Esophagus muscularis mucosa (tissue), 4 donors: ENCODE results near the gene LARGE1. TPM values are rescaled to one million over a fixed set of nuclear protein-coding genes. Genes with fewer than 3 reads are reported as not detected.

Source experiments
- DNase-seq: peaks from one replicate; pipeline ENCODE4 v3.0.0-alpha.2; 2017; ENCODE audit errors: extremely low spot score
- H3K27ac ChIP-seq, 4 donors: fragments of 200-600 bp; sonication (generic); replicated peaks in 1 of 4; 1 replicate in 3 of 4; 2 replicates in 1 of 4; pipeline ENCODE4 v1.5.1; 2016 to 2019; ENCODE audit warnings: mild to moderate bottlenecking in 1 of 4
- H3K27me3 ChIP-seq, 4 donors: fragments of 200-600 bp; sonication (generic); one replicate each; pipeline versions ENCODE4 v1.5.1 to v1.6.0; 2016 to 2019
- H3K36me3 ChIP-seq, 4 donors: fragments of 200-600 bp; sonication (generic); one replicate each; pipeline ENCODE4 v1.5.1; 2016 to 2019
- H3K4me1 ChIP-seq, 4 donors: fragments of 200-600 bp; sonication (generic); one replicate each; pipeline ENCODE4 v1.5.1; 2016 to 2019
- H3K4me3 ChIP-seq, 4 donors: fragments of 200-600 bp; sonication (generic); 1 replicate in 2 of 4; 2 replicates in 2 of 4; pipeline ENCODE4 v1.5.1; 2016 to 2019; ENCODE audit warnings: mild to moderate bottlenecking in 4 of 4, moderate library complexity in 1 of 4
- H3K9me3 ChIP-seq, 4 donors: fragments of 200-600 bp; sonication (generic); 1 replicate in 3 of 4; 2 replicates in 1 of 4; pipeline ENCODE4 v1.5.1; 2016 to 2019
- CTCF ChIP-seq, 3 experiments: fragments of 200-600 bp in 2 of 3; fragments of 450-650 bp in 1 of 3; sonication (generic) in 2 of 3; IDR thresholded peaks; one replicate each; pipeline ENCODE4 v1.5.1; 2017 to 2019; ENCODE audit warnings: antibody characterized with exemption in 3 of 3, mild to moderate bottlenecking in 2 of 3, moderate library complexity in 1 of 3
- EP300 ChIP-seq: sonication (generic); formaldehyde crosslinking; IDR thresholded peaks from one replicate; pipeline ENCODE4 v1.6.1; 2017; ENCODE audit warnings: antibody characterized with exemption
- POLR2A ChIP-seq: fragments of 450-650 bp; IDR thresholded peaks from one replicate; pipeline ENCODE4 v1.6.1; 2017; ENCODE audit warnings: antibody characterized with exemption, moderate library complexity, mild to moderate bottlenecking, low read depth
- POLR2AphosphoS5 ChIP-seq, 2 donors: sonication (generic); formaldehyde crosslinking; IDR thresholded peaks; one replicate each; pipeline ENCODE4 v1.6.1; 2017; ENCODE audit warnings: antibody characterized with exemption in 2 of 2
- WGBS: methylation state at CpG from one replicate; pipeline ENCODE4 v1.1.5; 2018; 5-methylcytosine and 5-hydroxymethylcytosine counted together
- intact Hi-C: fragments of 100-400 bp; cut with DNase I; formaldehyde crosslinking; loops from one replicate; pipeline ENCODE4 v1.15.1; 2023
- total RNA-seq, 4 donors: library from RNA; depleted of rRNA; stranded (reverse); fragments of >200 nt; gene quantifications; one replicate each; pipeline versions ENCODE4 v1.1.0 to v1.2.1, GENCODE V29; 2016

Gene LARGE1
- total RNA-seq, 4 donors from 2014 or later: 29.9 to 48.4 (median 32.4) TPM

- H3K36me3 ChIP-seq: no peaks in the 10 kb centered on the region
- H3K27me3 ChIP-seq: no peaks in the 10 kb centered on the region
- intact Hi-C loops: loop anchor here (10.0 kb wide), 1 partner anchor 203 kb away; no protein-coding TSS in a partner anchor
- no peaks in the 10 kb centered on the region for H3K9me3 ChIP-seq
- 86% methylated on average over 5 of the region's 5 CpGs for WGBS
- H3K27ac ChIP-seq: no peak overlapping the region
- DNase-seq: no peak
- no peak for TF ChIP-seq CTCF (IDR thresholded peaks at IDR 0.05)
- TF ChIP-seq EP300: no peak
- TF ChIP-seq POLR2AphosphoS5 (IDR thresholded peaks at IDR 0.05): no peak
- no peak for TF ChIP-seq POLR2A
- H3K4me3 ChIP-seq: no peak overlapping the region
- peaks cover 8 to 14% (median 13%) of the 10 kb centered on the region in 4 donors for H3K4me1 ChIP-seq
These were observed 7.5 kb upstream of the LARGE1 start for GRCh38 chr22:33927752-33928151.

- WGBS: 82% methylated on average over 4 of the region's 4 CpGs
- no peaks in the 10 kb centered on the region for H3K9me3 ChIP-seq
- H3K27me3 ChIP-seq: no peaks in the 10 kb centered on the region
- H3K27ac ChIP-seq: no peak overlapping the region
- intact Hi-C loops: loop anchor here (2.0 to 10.0 kb wide), 2 partner anchors 180 to 200 kb away; no protein-coding TSS in a partner anchor
- TF ChIP-seq POLR2A (no peak), EP300 (no peak), CTCF (IDR thresholded peaks at IDR 0.05) (no peak), POLR2AphosphoS5 (IDR thresholded peaks at IDR 0.05) (no peak)
- H3K4me1 ChIP-seq: peaks cover 9 to 27% (median 18%) of the 10 kb centered on the region in 4 donors
- DNase-seq: no peak
- no peak overlapping the region for H3K4me3 ChIP-seq
- no peaks in the 10 kb centered on the region for H3K36me3 ChIP-seq
These were observed 4.9 kb upstream of the LARGE1 start for GRCh38 chr22:33925194-33925593.

- DNase-seq: no peak
- H3K9me3 ChIP-seq: no peaks in the 10 kb centered on the region
- H3K36me3 ChIP-seq: no peaks in the 10 kb centered on the region
- peaks cover 11 to 35% (median 28%) of the 10 kb centered on the region in 4 donors for H3K4me1 ChIP-seq
- H3K4me3 ChIP-seq: no peak overlapping the region
- intact Hi-C loops: loop anchor here (2.0 to 10.0 kb wide), 2 partner anchors 181 to 199 kb away; no protein-coding TSS in a partner anchor
- H3K27me3 ChIP-seq: no peaks in the 10 kb centered on the region
- TF ChIP-seq CTCF (IDR thresholded peaks at IDR 0.05) (peak; percentile 77 to 78 (median 77)), EP300 (no peak), POLR2AphosphoS5 (IDR thresholded peaks at IDR 0.05) (no peak)
- no peak overlapping the region for H3K27ac ChIP-seq
- WGBS: 47% methylated on average over 15 of the region's 17 CpGs
These were observed 3.5 kb upstream of the LARGE1 start for GRCh38 chr22:33923660-33924246.

GRCh38 chr22:33923033-33923432 is 2.8 kb upstream of the LARGE1 start:
- Histone ChIP-seq H3K27ac (peak overlapping the region; percentile 88 to 92 (median 90)), H3K4me1 (peaks cover 19 to 42% (median 35%) of the 10 kb centered on the region in 4 donors), H3K36me3 (no peaks in the 10 kb centered on the region), H3K9me3 (no peaks in the 10 kb centered on the region), H3K27me3 (no peaks in the 10 kb centered on the region), H3K4me3 (peak overlapping the region; percentile 70 to 95 (median 85))
- no peak for TF ChIP-seq EP300
- TF ChIP-seq CTCF (IDR thresholded peaks at IDR 0.05): no peak
- no peak for TF ChIP-seq POLR2A
- no peak for TF ChIP-seq POLR2AphosphoS5 (IDR thresholded peaks at IDR 0.05)
- WGBS: 4% methylated on average over 5 of the region's 5 CpGs
- intact Hi-C loops: loop anchor here (10.0 kb wide), 1 partner anchor 198 kb away; no protein-coding TSS in a partner anchor
- no peak for DNase-seq

- peak overlapping the region; percentile 88 to 92 (median 90) for H3K27ac ChIP-seq
- intact Hi-C loops: loop anchor here (10.0 kb wide), 1 partner anchor 198 kb away; no protein-coding TSS in a partner anchor
- H3K36me3 ChIP-seq: no peaks in the 10 kb centered on the region
- TF ChIP-seq CTCF (IDR thresholded peaks at IDR 0.05) (no peak), POLR2A (no peak), POLR2AphosphoS5 (IDR thresholded peaks at IDR 0.05) (peak in 1 of 2 donors; percentile 3), EP300 (no peak)
- no peak for DNase-seq
- WGBS: 0% methylated on average over 7 of the region's 23 CpGs
- no peaks in the 10 kb centered on the region for H3K9me3 ChIP-seq
- no peaks in the 10 kb centered on the region for H3K27me3 ChIP-seq
- peak overlapping the region; percentile 70 to 95 (median 85) for H3K4me3 ChIP-seq
- H3K4me1 ChIP-seq: peaks cover 22 to 50% (median 41%) of the 10 kb centered on the region in 4 donors
These were observed 2.0 kb upstream of the LARGE1 start for GRCh38 chr22:33922349-33922681.
